IMR-90 (cell line): ENCODE data around the gene LAMA2. TPM values are rescaled to one million over a fixed set of nuclear protein-coding genes. Genes with fewer than 3 reads are reported as not detected.

Experiments used
- ATAC-seq: fragments of 200-7000 bp; cut with Tn5 transposase; 2 replicates; pipeline ENCODE4 v1.9.1; 2020; ENCODE audit warnings: low read depth, mild to moderate bottlenecking, moderate library complexity
- BruUV-seq: library from RNA; stranded (reverse); fragments of 400-500 nt; replicated peaks from 2 replicates; lab custom pipeline; 2021; lab: Mats Ljungman, UMichigan
- CTCF ChIA-PET: fragments of 300-600 bp; formaldehyde crosslinking; extraction: SDS; loops from one replicate; lab custom pipeline; 2021; ENCODE audit warnings: antibody characterized with exemption; lab: Yijun Ruan, JAX
- POLR2A ChIA-PET: fragments of 300-600 bp; sonication (Branson Sonifier 250); formaldehyde crosslinking; loops from one replicate; lab custom pipeline; 2022; ENCODE audit warnings: antibody characterized with exemption; ENCODE audit not compliant: unreplicated experiment; lab: Charles Lee
- DNase-seq: peaks from one replicate; pipeline ENCODE4 v3.0.0; 2013
- H2AFZ ChIP-seq: replicated peaks from 2 replicates; pipeline ENCODE3; 2013; ENCODE audit warnings: low read length, mild to moderate bottlenecking; ENCODE audit not compliant: poor library complexity
- H2AK5ac ChIP-seq: 2 replicates; pipeline ENCODE4 v1.6.1; 2013; ENCODE audit warnings: low read depth, low read length, inconsistent platforms
- H2AK9ac ChIP-seq: replicated peaks from 2 replicates; pipeline ENCODE3; 2013; ENCODE audit warnings: mild to moderate bottlenecking, low read depth, low read length, moderate library complexity; ENCODE audit not compliant: poor library complexity
- H2BK120ac ChIP-seq: 2 replicates; pipeline ENCODE4 v1.6.1; 2013; ENCODE audit warnings: low read depth, low read length, inconsistent platforms
- H2BK15ac ChIP-seq: 3 replicates; pipeline ENCODE4 v1.6.1; 2013; ENCODE audit warnings: low read depth, low read length, inconsistent platforms
- H2BK20ac ChIP-seq: 2 replicates; pipeline ENCODE4 v1.6.1; 2013; ENCODE audit warnings: low read depth, mild to moderate bottlenecking, inconsistent platforms, low read length, moderate library complexity
- H2BK5ac ChIP-seq: 2 replicates; pipeline ENCODE4 v1.6.1; 2013; ENCODE audit warnings: mild to moderate bottlenecking, low read depth, low read length, inconsistent platforms; ENCODE audit not compliant: poor library complexity, severe bottlenecking
- H3K14ac ChIP-seq: replicated peaks from 2 replicates; pipeline ENCODE4 v1.6.1; 2013; ENCODE audit warnings: low read depth, low read length, inconsistent platforms
- H3K18ac ChIP-seq: 2 replicates; pipeline ENCODE4 v1.6.1; 2013; ENCODE audit warnings: low read depth, low read length, control low read depth
- H3K23ac ChIP-seq: 2 replicates; pipeline ENCODE4 v1.6.1; 2013; ENCODE audit warnings: low read depth, low read length, inconsistent platforms
- H3K27ac ChIP-seq: 2 replicates; pipeline ENCODE4 v1.5.1; 2013; ENCODE audit warnings: mild to moderate bottlenecking, control low read depth, low read length; ENCODE audit not compliant: insufficient read depth
- H3K27me3 ChIP-seq: 2 replicates; pipeline ENCODE4 v1.6.1; 2013; ENCODE audit warnings: low read length; ENCODE audit not compliant: control insufficient read depth, insufficient read depth
- H3K36me3 ChIP-seq: 2 replicates; pipeline ENCODE4 v1.6.1; 2013; ENCODE audit warnings: low read length, mixed read lengths; ENCODE audit not compliant: control insufficient read depth, insufficient read depth
- H3K4ac ChIP-seq: 2 replicates; pipeline ENCODE4 v1.6.1; 2013; ENCODE audit warnings: low read depth, low read length, inconsistent platforms
- H3K4me1 ChIP-seq: 2 replicates; pipeline ENCODE4 v1.6.1; 2013; ENCODE audit warnings: low read length, mixed read lengths; ENCODE audit not compliant: control insufficient read depth, insufficient read depth
- H3K4me2 ChIP-seq: 2 replicates; pipeline ENCODE4 v1.6.1; 2013; ENCODE audit warnings: low read depth, mild to moderate bottlenecking, control low read depth, low read length, moderate library complexity
- H3K4me3 ChIP-seq: 2 replicates; pipeline ENCODE4 v1.5.1; 2013; ENCODE audit warnings: low read depth, mild to moderate bottlenecking, control low read depth, low read length, moderate library complexity; ENCODE audit not compliant: insufficient read depth
- H3K56ac ChIP-seq: 2 replicates; pipeline ENCODE4 v1.6.1; 2013; ENCODE audit warnings: low read length, inconsistent platforms; ENCODE audit not compliant: insufficient read depth; ENCODE audit errors: extremely low read depth
- H3K79me1 ChIP-seq, 2 experiments: 2 replicates each; pipeline ENCODE4 v1.6.1; 2013; ENCODE audit warnings: low read length in 2 of 2, inconsistent platforms in 1 of 2, low read depth in 1 of 2
- H3K9ac ChIP-seq: 2 replicates; pipeline ENCODE4 v1.6.1; 2013; ENCODE audit warnings: low read depth, low read length, control low read depth
- H3K9me1 ChIP-seq: 2 replicates; pipeline ENCODE4 v1.6.1; 2013; ENCODE audit warnings: low read length, inconsistent platforms; ENCODE audit not compliant: insufficient read depth
- H3K9me3 ChIP-seq: 2 replicates; pipeline ENCODE4 v1.6.1; 2013; ENCODE audit warnings: low read length; ENCODE audit not compliant: control insufficient read depth, insufficient read depth
- H4K20me1 ChIP-seq: 2 replicates; pipeline ENCODE4 v1.6.1; 2013; ENCODE audit warnings: low read length, inconsistent platforms; ENCODE audit not compliant: insufficient read depth
- H4K5ac ChIP-seq: 2 replicates; pipeline ENCODE4 v1.6.1; 2013; ENCODE audit warnings: mild to moderate bottlenecking, low read depth, low read length, control low read depth
- H4K8ac ChIP-seq, 2 experiments: 2 replicates each; pipeline ENCODE4 v1.6.1; 2013; ENCODE audit warnings: low read depth in 2 of 2, low read length in 2 of 2, control low read depth in 1 of 2, inconsistent platforms in 1 of 2
- H4K91ac ChIP-seq: 2 replicates; pipeline ENCODE4 v1.6.1; 2013; ENCODE audit warnings: low read depth, low read length, inconsistent platforms; ENCODE audit not compliant: insufficient read depth
- BHLHE40 ChIP-seq: fragments of 150-350 bp; IDR thresholded peaks from 2 replicates; pipeline ENCODE4 v1.6.1; 2016; ENCODE audit warnings: mild to moderate bottlenecking, low read depth, low read length
- CHD1 ChIP-seq: IDR thresholded peaks from 2 replicates; pipeline ENCODE4 v1.6.1; 2012; ENCODE audit warnings: low read depth, low read length, improper control_type of control experiment
- MAFK ChIP-seq: IDR thresholded peaks from 2 replicates; pipeline ENCODE4 v1.6.1; 2012; ENCODE audit warnings: low read depth, low read length, improper control_type of control experiment
- MAZ ChIP-seq: IDR thresholded peaks from 2 replicates; pipeline ENCODE4 v1.6.1; 2012; ENCODE audit warnings: low read depth, mild to moderate bottlenecking, low read length, improper control_type of control experiment, moderate library complexity, borderline replicate concordance
- WGBS, 2 experiments: methylation state at CpG; one replicate each; pipeline versions ENCODE4 v1.1.5 to v1.1.7; 2013; ENCODE audit warnings: missing lambda C conversion rate in 2 of 2; ENCODE audit not compliant: insufficient read length in 1 of 2; ENCODE audit errors: extremely low coverage in 2 of 2; 5-methylcytosine and 5-hydroxymethylcytosine counted together
- dilution Hi-C: fragments of 300-500 bp; cut with HindIII; formaldehyde crosslinking; loops from one replicate; pipeline ENCODE4 v1.14.3; 2018; ENCODE audit warnings: low sequenced_read_pairs; ENCODE audit not compliant: unreplicated experiment
- in situ Hi-C: fragments of 300-500 bp; cut with MboI; formaldehyde crosslinking; loops from 3 replicates; pipeline ENCODE4 v1.14.3; 2019; ENCODE audit warnings: low sequenced_read_pairs, inconsistent platforms, mixed read lengths
- intact Hi-C: fragments of 100-400 bp; cut with micrococcal nuclease; formaldehyde crosslinking; loops from 2 replicates; pipeline ENCODE4 v1.10.0; 2022
- polyA plus RNA-seq, 3 experiments: library from polyadenylated mRNA; depleted of rRNA; stranded (reverse); fragments of >200 nt; gene quantifications; 2 replicates each; pipeline ENCODE4 v1.2.3, GENCODE V29; 2012; ENCODE audit warnings: low replicate concordance in 1 of 3
- total RNA-seq: library from RNA; depleted of rRNA; stranded (reverse); fragments of >200 nt; gene quantifications from 2 replicates; pipeline ENCODE4 v1.2.3, GENCODE V29; 2012

LAMA2 gene
- total and polyA plus RNA-seq, 2 of the 4 experiments (the other 2 are of a cell fraction) = 9.9 to 13.3 TPM

GRCh38 chr6:129335792-129336191 lies 452.9 kb downstream of the LAMA2 start:
- in situ Hi-C loops = no loop called here
- CTCF ChIA-PET = no interaction called here

More at GRCh38 chr6:129335792-129336191, 452.9 kb downstream of the LAMA2 start:
- H3K79me1 ChIP-seq = no peaks in the 10 kb centered on the region
- no peaks in the 10 kb centered on the region for H3K9me3 ChIP-seq
- H3K9ac ChIP-seq = no peak overlapping the region
- H3K23ac ChIP-seq = no peak overlapping the region
- peaks cover 7% of the 10 kb centered on the region; the same call in 1 of the 2 replicates for H3K4me1 ChIP-seq
- H2AFZ ChIP-seq = no peak overlapping the region
- H4K5ac ChIP-seq = no peak overlapping the region
- H3K4me3 ChIP-seq = no peak overlapping the region
- DNase-seq (no peak), ATAC-seq (no peak)
- H4K8ac ChIP-seq = no peak overlapping the region
- no peak overlapping the region for H2BK120ac ChIP-seq
- TF ChIP-seq CHD1 = no peak
- no peak for TF ChIP-seq MAZ
- TF ChIP-seq BHLHE40 = no peak
- no peak for TF ChIP-seq MAFK
- no peak overlapping the region for H3K14ac ChIP-seq
- BruUV-seq = no TSS peak
- H3K27ac ChIP-seq = no peak overlapping the region
- H3K4ac ChIP-seq = no peak overlapping the region
- H3K56ac ChIP-seq = no peak overlapping the region
- POLR2A ChIA-PET = no interaction called here
- no peak overlapping the region for H3K18ac ChIP-seq
- no peak overlapping the region; the same call in 2 of the 3 replicates for H2BK15ac ChIP-seq
- WGBS, 2 experiments = no CpG with 5 or more reads among the region's 4 CpGs
- no peaks in the 10 kb centered on the region for H3K36me3 ChIP-seq
- intact Hi-C loops (no loop called here), dilution Hi-C loops (no loop called here)
- no peak overlapping the region for H2AK9ac ChIP-seq
- H2BK5ac ChIP-seq = no peak overlapping the region
- H3K9me1 ChIP-seq = peaks cover 2% of the 10 kb centered on the region; the same call in 1 of the 2 replicates
- no peaks in the 10 kb centered on the region for H3K27me3 ChIP-seq
- H4K91ac ChIP-seq = no peak overlapping the region
- no peaks in the 10 kb centered on the region for H4K20me1 ChIP-seq
- no peak overlapping the region for H3K4me2 ChIP-seq
- no peak overlapping the region for H2AK5ac ChIP-seq
- H2BK20ac ChIP-seq = no peak overlapping the region
